Stimulated activated CD4-positive, alpha-beta T cell treated with anti-CD3 and anti-CD28 coated beads, Interleukin-4, amount 100 ng/mL, for 24 hours (primary cell): Measurements from ENCODE around the gene ARHGAP8.
"Not testable (repeated sequence)": the region's sequence is repeated elsewhere in the genome, so short reads cannot be mapped to it uniquely, and the experiment has no call there.

ENCODE experiments used
- DNase-seq: peaks from one replicate; pipeline ENCODE4 v3.0.0-alpha.2; 2020

ARHGAP8 gene

GRCh38 chr22:44727148-44727547 is 25.2 kb upstream of the ARHGAP8 start:
- no peak for DNase-seq

GRCh38 chr22:44727709-44728108 is 24.7 kb upstream of the ARHGAP8 start:
- DNase-seq: no peak

GRCh38 chr22:44728761-44729324 is 23.5 kb upstream of the ARHGAP8 start:
- no peak for DNase-seq

- no peak for DNase-seq
These were observed 22.9 kb upstream of the ARHGAP8 start for GRCh38 chr22:44729391-44730021.

GRCh38 chr22:44730022-44730393 is 22.4 kb upstream of the ARHGAP8 start:
- no peak for DNase-seq

- DNase-seq: no peak
These were observed 21.7 kb upstream of the ARHGAP8 start for GRCh38 chr22:44730490-44731356.

- DNase-seq: no peak
These were observed 20.9 kb upstream of the ARHGAP8 start for GRCh38 chr22:44731357-44731970.

GRCh38 chr22:44732017-44732561 is 20.3 kb upstream of the ARHGAP8 start:
- no peak for DNase-seq

- no peak for DNase-seq
These were observed 19.7 kb upstream of the ARHGAP8 start for GRCh38 chr22:44732661-44733060.

- DNase-seq: no peak
These were observed 18.8 kb upstream of the ARHGAP8 start for GRCh38 chr22:44733426-44734106.

GRCh38 chr22:44734278-44734677 is 18.1 kb upstream of the ARHGAP8 start:
- no peak for DNase-seq

GRCh38 chr22:44734801-44735517 is 17.4 kb upstream of the ARHGAP8 start:
- DNase-seq: no peak

- DNase-seq: peak; percentile 85
These were observed 16.6 kb upstream of the ARHGAP8 start for GRCh38 chr22:44735518-44736428.

- no peak for DNase-seq
These were observed 15.6 kb upstream of the ARHGAP8 start for GRCh38 chr22:44736581-44737405.

GRCh38 chr22:44737406-44738346 is 14.7 kb upstream of the ARHGAP8 start:
- DNase-seq: no peak

GRCh38 chr22:44738347-44738715 is 14.0 kb upstream of the ARHGAP8 start:
- no peak for DNase-seq

GRCh38 chr22:44739024-44739423 is 13.4 kb upstream of the ARHGAP8 start:
- DNase-seq: no peak

GRCh38 chr22:44739666-44740065 is 12.7 kb upstream of the ARHGAP8 start:
- DNase-seq: not testable (repeated sequence)

- DNase-seq: no peak
These were observed 12.1 kb upstream of the ARHGAP8 start for GRCh38 chr22:44740307-44740706.
